Panc1 (cell line): ENCODE data around the gene PIN1. TPM values are rescaled to one million over a fixed set of nuclear protein-coding genes. Genes with fewer than 3 reads are reported as not detected.

ENCODE experiments used
- ATAC-seq: fragments of 200-7000 bp; cut with Tn5 transposase; 2 replicates; pipeline ENCODE4 v1.9.1; 2020; ENCODE audit warnings: mild to moderate bottlenecking, moderate library complexity
- BruUV-seq: library from RNA; stranded (reverse); fragments of 400-500 nt; replicated peaks from 2 replicates; lab custom pipeline; 2021; lab: Mats Ljungman, UMichigan
- CTCF ChIA-PET: fragments of 300-600 bp; sonication (Branson Sonifier 250); formaldehyde crosslinking; loops from one replicate; lab custom pipeline; 2022; ENCODE audit warnings: antibody characterized with exemption; lab: Charles Lee
- POLR2A ChIA-PET: fragments of 300-600 bp; sonication (Branson Sonifier 250); formaldehyde crosslinking; loops from one replicate; lab custom pipeline; 2022; ENCODE audit warnings: antibody characterized with exemption; lab: Charles Lee
- DNase-seq: peaks from one replicate; pipeline ENCODE4 v3.0.0-alpha.2; 2010; ENCODE audit warnings: low read depth, low spot score
- H3K27ac ChIP-seq: 2 replicates; pipeline ENCODE4 v1.5.1; 2011; ENCODE audit warnings: mild to moderate bottlenecking, low read length, inconsistent platforms
- H3K27me3 ChIP-seq: fragments of 200-500 bp; sonication (Bioruptor generic); 2 replicates; pipeline ENCODE4 v1.6.0; 2014; ENCODE audit warnings: low read length, inconsistent platforms; ENCODE audit not compliant: control insufficient read depth, insufficient read depth
- H3K36me3 ChIP-seq: fragments of 200-500 bp; sonication (Bioruptor generic); 2 replicates; pipeline ENCODE4 v1.5.1; 2014; ENCODE audit warnings: inconsistent platforms, mild to moderate bottlenecking, low read length, moderate library complexity; ENCODE audit not compliant: control insufficient read depth, insufficient read depth
- H3K4me1 ChIP-seq: 2 replicates; pipeline ENCODE4 v1.5.1; 2011; ENCODE audit warnings: inconsistent platforms, mild to moderate bottlenecking, low read length, moderate library complexity; ENCODE audit not compliant: control insufficient read depth, insufficient read depth
- H3K4me3 ChIP-seq, 2 experiments: 2 replicates each; pipeline ENCODE4 v1.5.1; 2011 to 2012; ENCODE audit warnings: low read depth in 2 of 2, low read length in 2 of 2, mild to moderate bottlenecking in 2 of 2, inconsistent platforms in 1 of 2, moderate library complexity in 1 of 2
- H3K9me3 ChIP-seq: fragments of 200-500 bp; sonication (Bioruptor generic); 2 replicates; pipeline ENCODE4 v1.5.1; 2014; ENCODE audit warnings: low read depth, mild to moderate bottlenecking, inconsistent platforms, low read length, moderate library complexity; ENCODE audit not compliant: control insufficient read depth, insufficient read depth
- POLR2AphosphoS5 ChIP-seq: IDR thresholded peaks from 2 replicates; pipeline ENCODE4 v1.6.1; 2012; ENCODE audit warnings: mild to moderate bottlenecking, low read depth, low read length, moderate library complexity
- REST ChIP-seq, 2 experiments: IDR thresholded peaks; 2 replicates each; pipeline ENCODE4 v1.6.1; 2011 to 2012; ENCODE audit warnings: low read depth in 2 of 2, control low read depth in 1 of 2, low read length in 1 of 2, mild to moderate bottlenecking in 1 of 2, moderate library complexity in 1 of 2; ENCODE audit not compliant: insufficient read depth in 1 of 2
- SIN3A ChIP-seq: IDR thresholded peaks from 2 replicates; pipeline ENCODE4 v1.6.1; 2012; ENCODE audit warnings: low read depth, mild to moderate bottlenecking, low read length, moderate library complexity, borderline replicate concordance; ENCODE audit not compliant: insufficient read depth
- TCF7L2 ChIP-seq: IDR thresholded peaks from 2 replicates; pipeline ENCODE4 v1.6.1; 2011; ENCODE audit warnings: mild to moderate bottlenecking, low read depth, low read length, inconsistent platforms
- in situ Hi-C: cut with HindIII; loops from 2 replicates; pipeline ENCODE4 v1.10.0; 2016; ENCODE audit warnings: low sequenced_read_pairs, low pct_unique_long_range_greater_than_20kb
- intact Hi-C: fragments of 100-400 bp; cut with micrococcal nuclease; formaldehyde crosslinking; loops from one replicate; pipeline ENCODE4 v1.10.0; 2022; ENCODE audit not compliant: unreplicated experiment
- total RNA-seq: library from RNA; stranded (reverse); gene quantifications from one replicate; pipeline ENCODE4 v1.2.1, GENCODE V29; 2021; ENCODE audit not compliant: unreplicated experiment
- TF ChIP-seq, protein P1 (sequence below): fragments of 450-650 bp; IDR thresholded peaks from 2 replicates; pipeline ENCODE4 v1.5.1; 2017; ENCODE audit warnings: mild to moderate bottlenecking

The PIN1 gene
- total RNA-seq, 1 experiment from 2014 or later = 102 TPM

- H3K4me1 ChIP-seq = no peaks in the 10 kb centered on the region
- H3K4me3 ChIP-seq = no peak overlapping the region
- in situ Hi-C loops = no loop called here
- no TSS peak for BruUV-seq
- POLR2A ChIA-PET = no interaction called here
- no peak overlapping the region for H3K27ac ChIP-seq
- H3K27me3 ChIP-seq = no peaks in the 10 kb centered on the region
- TF ChIP-seq SIN3A (no peak), TCF7L2 (no peak), POLR2AphosphoS5 (no peak), REST (IDR thresholded peaks at IDR 0.05; ENCODE audit: insufficient read depth in 1 of 2, low read depth in 2 of 2, low read length in 1 of 2) (no peak)
- TF ChIP-seq, protein P1, sequence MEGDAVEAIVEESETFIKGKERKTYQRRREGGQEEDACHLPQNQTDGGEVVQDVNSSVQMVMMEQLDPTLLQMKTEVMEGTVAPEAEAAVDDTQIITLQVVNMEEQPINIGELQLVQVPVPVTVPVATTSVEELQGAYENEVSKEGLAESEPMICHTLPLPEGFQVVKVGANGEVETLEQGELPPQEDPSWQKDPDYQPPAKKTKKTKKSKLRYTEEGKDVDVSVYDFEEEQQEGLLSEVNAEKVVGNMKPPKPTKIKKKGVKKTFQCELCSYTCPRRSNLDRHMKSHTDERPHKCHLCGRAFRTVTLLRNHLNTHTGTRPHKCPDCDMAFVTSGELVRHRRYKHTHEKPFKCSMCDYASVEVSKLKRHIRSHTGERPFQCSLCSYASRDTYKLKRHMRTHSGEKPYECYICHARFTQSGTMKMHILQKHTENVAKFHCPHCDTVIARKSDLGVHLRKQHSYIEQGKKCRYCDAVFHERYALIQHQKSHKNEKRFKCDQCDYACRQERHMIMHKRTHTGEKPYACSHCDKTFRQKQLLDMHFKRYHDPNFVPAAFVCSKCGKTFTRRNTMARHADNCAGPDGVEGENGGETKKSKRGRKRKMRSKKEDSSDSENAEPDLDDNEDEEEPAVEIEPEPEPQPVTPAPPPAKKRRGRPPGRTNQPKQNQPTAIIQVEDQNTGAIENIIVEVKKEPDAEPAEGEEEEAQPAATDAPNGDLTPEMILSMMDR = no peak
- DNase-seq = no peak
- CTCF ChIA-PET = no interaction called here
- intact Hi-C loops = no loop called here
- no peaks in the 10 kb centered on the region for H3K36me3 ChIP-seq
- H3K9me3 ChIP-seq = no peaks in the 10 kb centered on the region
- ATAC-seq = no peak
These were observed 30.8 kb downstream of the PIN1 start for GRCh38 chr19:9865732-9866501.

DNA sequence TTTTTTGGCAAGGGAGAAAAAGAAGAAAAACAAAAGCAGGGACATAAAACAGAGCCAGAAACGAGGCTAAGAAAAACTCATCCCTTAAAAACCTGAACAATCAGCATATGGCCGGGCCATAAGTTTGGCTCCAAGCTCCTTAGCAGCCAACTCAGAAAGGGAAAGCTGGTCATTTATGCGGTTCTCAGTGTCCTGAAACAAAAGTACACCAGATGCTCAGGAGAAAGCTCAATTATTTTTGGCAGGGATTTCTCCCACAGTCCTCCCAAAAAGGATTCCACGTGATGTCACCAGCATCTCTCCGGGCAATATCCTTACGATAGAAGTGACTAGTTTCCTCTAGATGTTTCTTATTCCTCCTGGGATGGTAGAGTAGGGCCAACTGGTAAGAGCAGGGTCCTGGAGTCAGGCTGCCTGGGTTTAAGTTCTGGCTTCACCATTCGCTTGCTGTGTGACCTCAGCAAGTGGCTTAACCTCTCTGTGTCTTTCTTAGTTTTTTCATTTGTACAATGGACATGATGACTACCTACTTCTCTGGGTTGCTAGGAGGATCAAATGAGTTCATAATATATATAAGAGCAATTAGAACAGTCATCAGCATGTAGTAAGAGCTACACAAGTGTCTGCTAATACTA is 34.0 kb downstream of the PIN1 start:
- no peak for DNase-seq
- ATAC-seq = no peak
- ChIA-PET POLR2A (interaction anchor here (0.7 kb wide), 1 partner anchor 8 kb away, joined by 5 read pairs; no protein-coding TSS in a partner anchor), CTCF (no interaction called here)
- Histone ChIP-seq H3K9me3 (no peaks in the 10 kb centered on the region), H3K4me3 (no peak overlapping the region), H3K27me3 (no peaks in the 10 kb centered on the region), H3K4me1 (no peaks in the 10 kb centered on the region), H3K27ac (no peak overlapping the region), H3K36me3 (no peaks in the 10 kb centered on the region)
- TF ChIP-seq SIN3A (no peak), REST (IDR thresholded peaks at IDR 0.05; ENCODE audit: insufficient read depth in 1 of 2, low read depth in 2 of 2, low read length in 1 of 2) (no peak), TCF7L2 (no peak), POLR2AphosphoS5 (no peak)
- TF ChIP-seq, protein P1 = no peak
- intact Hi-C loops = no loop called here
- no TSS peak for BruUV-seq
- in situ Hi-C loops = no loop called here
